Peyer's patch (tissue), 4 donors: ENCODE measurements around the gene KRTAP5-7.

Experiments
- CTCF ChIP-seq, 6 experiments: fragments of 450-650 bp in 4 of 6; fragments of 200-600 bp in 2 of 6; sonication (generic) in 1 of 6; IDR thresholded peaks; one replicate each; pipeline ENCODE4 v1.5.1; 2017 to 2019; ENCODE audit warnings: antibody characterized with exemption in 6 of 6, mild to moderate bottlenecking in 3 of 6, moderate library complexity in 1 of 6
- POLR2A ChIP-seq, 2 donors: fragments of 450-650 bp; IDR thresholded peaks; one replicate each; pipeline ENCODE4 v1.5.1; 2017; ENCODE audit warnings: antibody characterized with exemption in 2 of 2, mild to moderate bottlenecking in 2 of 2, moderate library complexity in 2 of 2

GRCh38 chr11:71518506-71519471 is 8.3 kb upstream of the KRTAP5-7 start:
- TF ChIP-seq POLR2A (IDR thresholded peaks at IDR 0.05) (no peak), CTCF (IDR thresholded peaks at IDR 0.05) (no peak)
